Left lung (tissue), 10 donors: Measurements from ENCODE around the gene FGF12. TPM values are rescaled to one million over a fixed set of nuclear protein-coding genes. Genes with fewer than 3 reads are reported as not detected.

Experiments used
- ATAC-seq: fragments of 200-7000 bp; cut with Tn5 transposase; one replicate; pipeline ENCODE4 v1.9.1; 2020; ENCODE audit warnings: moderate library complexity
- DNase-seq, 4 donors: peaks; one replicate each; pipeline ENCODE4 v3.0.0-alpha.2; 2013 to 2020
- H3K27ac ChIP-seq, 2 donors: fragments of 200-600 bp; sonication (generic) in 1 of 2; one replicate each; pipeline versions ENCODE4 v1.5.0 to v1.8.0; 2020 to 2021
- H3K27me3 ChIP-seq, 2 donors: fragments of 200-600 bp; sonication (generic) in 1 of 2; one replicate each; pipeline versions ENCODE4 v1.5.0 to v1.8.0; 2020 to 2021
- H3K36me3 ChIP-seq, 2 donors: fragments of 200-600 bp; sonication (generic) in 1 of 2; one replicate each; pipeline versions ENCODE4 v1.5.0 to v1.8.0; 2020 to 2021
- H3K4me1 ChIP-seq, 2 donors: fragments of 200-600 bp; one replicate each; pipeline ENCODE4 v1.8.0; 2021
- H3K4me3 ChIP-seq, 2 donors: fragments of 200-600 bp; sonication (generic) in 1 of 2; one replicate each; pipeline versions ENCODE4 v1.5.0 to v1.8.0; 2020 to 2021; ENCODE audit warnings: mild to moderate bottlenecking in 1 of 2
- H3K9me3 ChIP-seq, 2 donors: fragments of 200-600 bp; sonication (generic) in 1 of 2; one replicate each; pipeline versions ENCODE4 v1.5.0 to v1.8.0; 2020 to 2021
- intact Hi-C, 2 donors: fragments of 100-400 bp; cut with DNase I; formaldehyde crosslinking; loops; one replicate each; pipeline versions ENCODE4 v1.11.2 to v1.14.2; 2022
- polyA plus RNA-seq, 6 donors: library from polyadenylated mRNA; unstranded; fragments of 120-200 nt; gene quantifications; one replicate each; pipeline ENCODE4 v1.2.1, GENCODE V29; 2013; ENCODE audit not compliant: insufficient read length in 6 of 6
- total RNA-seq, 2 donors: library from RNA; stranded (reverse); fragmentation: NEBNext Ultra II Directional; extraction: Animal tissue kit (Norgen Biotek cat#: 25700); gene quantifications; one replicate each; pipeline ENCODE4 v1.2.1, GENCODE V29; 2021
- TF ChIP-seq, protein P1 (sequence below), 2 donors: fragments of 200-600 bp; sonication (generic) in 1 of 2; IDR thresholded peaks; one replicate each; pipeline versions ENCODE4 v1.5.0 to v1.8.0; 2021; ENCODE audit warnings: antibody characterized with exemption in 2 of 2
- donor health status: DM: no; HTN: yes; CAD: no.
- donor health status: DM: no; HTN: no; CAD: no.

FGF12 gene
- total and polyA plus RNA-seq, 8 donors, result 1.0 to 10.2 (median 4.7) TPM

DNA sequence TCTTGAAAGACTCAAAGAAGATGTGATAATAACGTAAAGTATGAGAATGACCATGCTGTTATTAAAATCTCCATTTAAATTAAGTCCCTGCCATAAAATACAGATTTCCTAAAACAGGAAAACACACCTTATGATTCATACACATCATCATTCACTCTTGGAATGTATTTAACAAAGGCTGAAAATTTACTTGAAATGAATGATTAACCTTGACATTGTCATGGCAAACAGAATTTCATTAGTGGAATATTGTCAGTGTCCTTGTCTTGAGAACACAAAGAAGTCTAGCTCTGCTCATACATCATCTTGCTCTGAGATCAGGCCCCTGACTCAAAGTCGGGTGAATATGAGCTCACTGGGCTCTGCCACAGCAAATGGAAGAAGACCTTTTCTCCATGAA lies 313.9 kb downstream of the FGF12 start:
- DNase-seq (no peak), ATAC-seq (no peak)
- Histone ChIP-seq H3K4me3 (no peak overlapping the region), H3K4me1 (peaks cover 0 to 11% of the 10 kb centered on the region in 2 donors), H3K27ac (no peak overlapping the region), H3K36me3 (no peaks in the 10 kb centered on the region), H3K9me3 (no peaks in the 10 kb centered on the region), H3K27me3 (peaks cover 25 to 40% of the 10 kb centered on the region in 2 donors)
- intact Hi-C loops, result no loop called here
- TF ChIP-seq, protein P1, sequence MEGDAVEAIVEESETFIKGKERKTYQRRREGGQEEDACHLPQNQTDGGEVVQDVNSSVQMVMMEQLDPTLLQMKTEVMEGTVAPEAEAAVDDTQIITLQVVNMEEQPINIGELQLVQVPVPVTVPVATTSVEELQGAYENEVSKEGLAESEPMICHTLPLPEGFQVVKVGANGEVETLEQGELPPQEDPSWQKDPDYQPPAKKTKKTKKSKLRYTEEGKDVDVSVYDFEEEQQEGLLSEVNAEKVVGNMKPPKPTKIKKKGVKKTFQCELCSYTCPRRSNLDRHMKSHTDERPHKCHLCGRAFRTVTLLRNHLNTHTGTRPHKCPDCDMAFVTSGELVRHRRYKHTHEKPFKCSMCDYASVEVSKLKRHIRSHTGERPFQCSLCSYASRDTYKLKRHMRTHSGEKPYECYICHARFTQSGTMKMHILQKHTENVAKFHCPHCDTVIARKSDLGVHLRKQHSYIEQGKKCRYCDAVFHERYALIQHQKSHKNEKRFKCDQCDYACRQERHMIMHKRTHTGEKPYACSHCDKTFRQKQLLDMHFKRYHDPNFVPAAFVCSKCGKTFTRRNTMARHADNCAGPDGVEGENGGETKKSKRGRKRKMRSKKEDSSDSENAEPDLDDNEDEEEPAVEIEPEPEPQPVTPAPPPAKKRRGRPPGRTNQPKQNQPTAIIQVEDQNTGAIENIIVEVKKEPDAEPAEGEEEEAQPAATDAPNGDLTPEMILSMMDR (IDR thresholded peaks at IDR 0.05), result no peak

DNA sequence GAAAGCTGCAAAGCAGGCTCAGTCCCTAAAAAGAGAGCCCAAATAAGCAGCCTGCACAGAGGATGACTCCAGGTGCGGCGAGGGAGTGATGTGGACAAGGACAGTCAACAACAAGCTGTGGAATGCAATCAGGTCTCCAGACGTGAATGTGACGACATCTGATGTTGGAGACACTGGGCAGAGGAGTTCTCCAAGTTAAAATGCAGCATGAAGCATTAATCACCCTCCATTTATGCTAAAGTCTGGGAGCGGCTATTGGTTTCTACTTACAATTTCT lies 316.7 kb downstream of the FGF12 start:
- DNase-seq (no peak), ATAC-seq (no peak)
- peaks cover 0 to 12% of the 10 kb centered on the region in 2 donors for H3K4me1 ChIP-seq
- intact Hi-C loops, result no loop called here
- H3K4me3 ChIP-seq, result no peak overlapping the region
- H3K9me3 ChIP-seq, result no peaks in the 10 kb centered on the region
- H3K36me3 ChIP-seq, result no peaks in the 10 kb centered on the region
- H3K27ac ChIP-seq, result no peak overlapping the region
- H3K27me3 ChIP-seq, result peaks cover 43 to 58% of the 10 kb centered on the region in 2 donors
- TF ChIP-seq, protein P1 (IDR thresholded peaks at IDR 0.05), result no peak

DNA sequence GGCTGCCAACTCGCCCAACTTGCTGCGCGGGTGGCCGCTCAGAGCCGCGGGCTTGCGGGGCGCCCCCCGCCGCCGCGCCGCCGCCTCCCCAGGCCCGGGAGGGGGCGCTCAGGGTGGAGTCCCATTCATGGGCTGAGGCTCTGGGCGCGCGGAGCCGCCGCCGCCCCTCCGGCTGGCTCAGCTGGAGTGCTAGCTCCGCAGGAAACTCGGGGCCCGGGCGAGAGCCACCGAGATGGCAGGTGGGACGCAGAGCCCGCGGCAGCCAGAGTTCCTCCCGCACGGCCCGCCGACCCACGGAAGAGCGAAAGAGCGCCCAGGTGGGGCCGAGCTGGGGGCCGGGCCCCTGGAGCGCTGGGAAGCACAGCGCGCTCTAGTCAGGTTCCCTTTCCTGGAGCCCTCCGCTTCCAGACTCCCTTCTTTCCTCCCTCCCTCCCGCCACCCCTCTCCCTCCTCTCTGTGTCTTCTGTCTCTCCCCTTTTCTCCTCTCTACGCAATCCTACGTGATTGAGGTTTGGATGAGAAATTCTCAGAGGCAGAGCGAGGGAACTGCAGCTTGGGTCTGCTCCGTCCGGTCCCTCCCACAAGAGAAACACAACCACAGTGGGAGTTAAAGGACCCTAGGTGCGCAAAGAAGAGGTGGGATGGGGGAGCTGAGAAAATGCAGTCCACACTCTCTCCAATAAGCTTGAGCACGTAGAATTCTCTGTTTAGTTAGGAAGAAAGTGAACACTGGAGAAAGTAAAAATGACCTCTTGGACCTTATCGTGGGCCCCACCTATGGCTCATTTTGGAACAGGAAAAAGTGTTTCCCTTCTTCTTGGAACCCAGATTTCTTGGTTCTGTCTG lies 317.3 kb downstream of the FGF12 start:
- Histone ChIP-seq H3K4me3 (peak overlapping the region; percentile 37 to 41), H3K27me3 (peaks cover 43 to 58% of the 10 kb centered on the region in 2 donors), H3K36me3 (no peaks in the 10 kb centered on the region), H3K4me1 (peaks cover 0 to 12% of the 10 kb centered on the region in 2 donors), H3K9me3 (no peaks in the 10 kb centered on the region), H3K27ac (peak overlapping the region in 1 of 2 donors; percentile 57)
- intact Hi-C loops, result no loop called here
- DNase-seq, result peak in 1 of 4 donors; percentile 74
- TF ChIP-seq, protein P1 (IDR thresholded peaks at IDR 0.05), result no peak
- peak; percentile 34 for ATAC-seq

GRCh38 chr3:192409201-192409837 lies 318.0 kb downstream of the FGF12 start:
- H3K9me3 ChIP-seq, result no peaks in the 10 kb centered on the region
- intact Hi-C loops, result no loop called here
- peaks cover 43 to 58% of the 10 kb centered on the region in 2 donors for H3K27me3 ChIP-seq
- TF ChIP-seq, protein P1 (IDR thresholded peaks at IDR 0.05), result no peak
- ATAC-seq (peak; percentile 70), DNase-seq (peak in 2 of 4 donors; percentile 44 to 79)
- peak overlapping the region in 1 of 2 donors; percentile 57 for H3K27ac ChIP-seq
- H3K36me3 ChIP-seq, result no peaks in the 10 kb centered on the region
- peaks cover 0 to 12% of the 10 kb centered on the region in 2 donors for H3K4me1 ChIP-seq
- H3K4me3 ChIP-seq, result peak overlapping the region; percentile 37 to 41

- intact Hi-C loops, result no loop called here
- peaks cover 0 to 12% of the 10 kb centered on the region in 2 donors for H3K4me1 ChIP-seq
- H3K36me3 ChIP-seq, result no peaks in the 10 kb centered on the region
- DNase-seq, result peak in 2 of 4 donors; percentile 34 to 48
- peak overlapping the region in 1 of 2 donors; percentile 57 for H3K27ac ChIP-seq
- no peaks in the 10 kb centered on the region for H3K9me3 ChIP-seq
- peaks cover 43 to 58% of the 10 kb centered on the region in 2 donors for H3K27me3 ChIP-seq
- peak overlapping the region; percentile 37 to 41 for H3K4me3 ChIP-seq
- TF ChIP-seq, protein P1 (IDR thresholded peaks at IDR 0.05), result no peak
- peak; percentile 21 for ATAC-seq
Observed at GRCh38 chr3:192408647-192409200, 318.6 kb downstream of the FGF12 start.
